GM20431 (cell line): ENCODE results near the gene UCK1.

ENCODE experiments used
- in situ Hi-C: fragments of 300-500 bp; cut with MseI, MboI; formaldehyde crosslinking; loops from one replicate; pipeline ENCODE4 v1.15.0; 2020; ENCODE audit warnings: low sequenced_read_pairs; ENCODE audit not compliant: unreplicated experiment

Gene UCK1

GRCh38 chr9:131480258-131480657 lies 50.8 kb downstream of the UCK1 start:
- in situ Hi-C loops, result no loop called here

- in situ Hi-C loops, result no loop called here
Measured at GRCh38 chr9:131478911-131479310, 52.2 kb downstream of the UCK1 start.

- in situ Hi-C loops, result no loop called here
Measured at GRCh38 chr9:131478421-131478868, 52.6 kb downstream of the UCK1 start.

- in situ Hi-C loops, result no loop called here
Measured at GRCh38 chr9:131477816-131478419, 53.1 kb downstream of the UCK1 start.

GRCh38 chr9:131477367-131477766 lies 53.7 kb downstream of the UCK1 start:
- in situ Hi-C loops, result no loop called here

DNA sequence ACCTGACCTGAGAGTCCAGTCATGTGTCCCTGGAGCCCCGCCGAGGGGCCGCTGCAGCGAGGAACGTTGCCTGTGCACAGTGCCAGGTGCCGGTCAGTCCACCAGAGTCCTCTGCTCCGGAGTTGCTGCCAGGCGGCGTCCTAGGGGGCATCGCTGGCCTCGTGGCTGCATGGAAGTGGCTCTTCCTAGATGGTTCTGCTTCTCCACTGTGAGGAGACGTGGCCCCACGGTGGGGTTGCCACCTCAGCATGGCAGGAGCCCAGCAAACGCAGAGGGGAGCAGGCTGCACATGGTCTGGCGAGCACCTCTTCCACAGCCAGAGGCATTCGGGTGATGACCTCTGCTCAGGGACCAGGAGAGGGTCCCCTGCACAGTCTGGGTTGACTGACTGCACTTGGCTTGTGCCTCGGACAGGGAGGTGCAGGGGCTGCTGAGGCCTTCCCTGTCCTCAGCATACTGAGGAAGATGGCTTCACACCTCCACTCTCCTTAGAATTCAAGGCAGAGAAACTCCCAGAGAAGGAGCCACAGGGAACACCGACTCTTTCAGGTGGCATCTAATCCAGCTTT lies 54.2 kb downstream of the UCK1 start:
- in situ Hi-C loops, result no loop called here

GRCh38 chr9:131475956-131476776 lies 54.9 kb downstream of the UCK1 start:
- in situ Hi-C loops, result no loop called here

DNA sequence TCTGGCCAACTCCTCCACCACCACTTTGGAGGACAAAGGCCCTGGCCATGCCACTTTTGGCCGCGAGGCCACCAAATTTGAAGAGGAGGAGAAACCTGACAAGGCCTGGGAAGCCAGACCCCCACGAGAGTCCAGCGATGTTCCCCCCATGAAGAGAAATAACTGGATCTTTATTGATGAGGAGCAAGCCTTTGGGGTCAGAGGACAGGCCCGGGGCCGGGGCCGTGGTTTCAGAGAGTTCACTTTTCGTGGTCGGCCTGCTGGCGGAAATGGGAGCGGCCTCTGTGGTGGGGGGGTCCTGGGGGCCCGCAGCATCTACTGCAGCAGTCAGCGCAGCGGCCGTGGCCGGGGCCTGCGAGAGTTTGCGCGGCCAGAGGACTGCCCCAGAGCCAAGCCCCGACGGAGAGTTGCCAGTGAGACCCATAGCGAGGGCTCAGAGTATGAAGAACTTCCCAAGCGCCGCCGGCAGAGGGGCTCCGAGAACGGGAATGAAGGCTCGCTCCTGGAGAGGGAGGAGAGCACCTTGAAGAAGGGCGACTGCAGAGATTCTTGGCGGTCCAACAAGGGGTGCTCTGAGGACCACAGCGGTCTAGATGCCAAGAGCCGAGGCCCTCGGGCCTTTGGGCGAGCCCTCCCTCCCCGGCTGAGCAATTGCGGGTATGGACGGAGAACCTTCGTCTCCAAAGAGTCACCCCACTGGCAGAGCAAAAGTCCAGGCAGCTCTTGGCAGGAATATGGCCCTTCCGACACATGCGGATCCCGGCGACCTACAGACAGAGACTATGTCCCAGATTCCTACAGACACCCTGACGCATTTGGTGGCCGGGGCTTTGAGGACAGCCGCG lies 55.7 kb downstream of the UCK1 start:
- in situ Hi-C loops, result no loop called here

DNA sequence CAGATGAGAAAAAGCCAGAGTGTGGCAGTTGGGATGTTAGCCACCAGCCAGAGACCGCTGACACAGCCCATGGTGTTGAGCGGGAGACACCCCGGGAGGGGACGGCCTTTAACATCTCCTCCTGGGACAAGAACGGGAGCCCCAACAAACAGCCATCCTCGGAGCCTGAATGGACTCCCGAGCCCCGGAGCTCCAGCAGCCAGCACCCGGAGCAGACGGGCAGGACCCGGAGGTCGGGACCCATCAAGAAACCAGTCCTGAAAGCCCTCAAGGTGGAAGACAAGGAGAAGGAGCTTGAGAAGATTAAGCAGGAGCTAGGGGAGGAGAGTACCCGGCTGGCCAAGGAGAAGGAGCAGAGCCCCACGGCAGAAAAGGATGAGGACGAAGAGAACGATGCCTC lies 56.4 kb downstream of the UCK1 start:
- in situ Hi-C loops, result no loop called here

GRCh38 chr9:131473891-131474290 lies 57.2 kb downstream of the UCK1 start:
- in situ Hi-C loops, result no loop called here
